ENCODE results near the gene TSPEAR.

DNA sequence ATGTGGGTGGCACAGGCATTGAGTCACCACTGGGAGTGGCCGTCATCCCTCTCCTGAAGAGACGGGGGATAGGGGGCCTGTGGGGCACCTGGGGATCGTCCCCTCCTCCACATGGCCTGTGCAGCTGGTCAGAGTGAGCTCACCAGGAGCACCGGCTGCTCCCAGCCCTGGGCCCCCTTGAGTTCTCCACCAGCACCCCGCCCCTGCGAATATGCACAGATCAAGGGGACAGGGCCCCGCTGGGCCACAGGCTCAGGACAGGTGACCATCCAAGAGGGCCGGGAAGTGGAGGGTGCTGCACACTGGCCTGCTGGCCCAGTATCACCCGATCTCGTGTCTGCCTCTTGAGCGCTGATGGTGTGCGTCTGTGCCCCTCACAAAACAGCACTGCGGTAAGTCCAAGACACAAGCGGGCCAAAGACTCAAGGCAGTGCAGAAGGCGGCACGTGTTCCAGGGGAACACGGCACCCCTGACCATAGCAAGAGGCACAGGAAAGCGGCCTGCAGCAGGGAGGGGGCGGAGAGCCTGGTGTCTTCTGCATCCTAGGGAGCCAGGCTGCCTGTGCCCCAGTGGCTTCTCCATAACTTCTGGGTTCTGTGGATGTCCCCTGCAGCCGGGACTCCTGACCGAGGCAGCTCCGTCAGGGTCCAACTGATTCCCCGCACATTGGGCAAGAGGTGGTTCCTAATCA is 18.1 kb upstream of the TSPEAR start:
- TF ChIP-seq HDGF (IDR thresholded peaks at IDR 0.05; ENCODE audit: borderline replicate concordance): no peak
- TF ChIP-seq NFRKB (IDR thresholded peaks at IDR 0.05): no peak

All from HEK293T (cell line).